Measurements from ENCODE around the gene BIN1. TPM values are rescaled to one million over a fixed set of nuclear protein-coding genes. Genes with fewer than 3 reads are reported as not detected.

Gene BIN1
- total RNA-seq, 1 experiment from 2014 or later = 42.5 TPM

DNA sequence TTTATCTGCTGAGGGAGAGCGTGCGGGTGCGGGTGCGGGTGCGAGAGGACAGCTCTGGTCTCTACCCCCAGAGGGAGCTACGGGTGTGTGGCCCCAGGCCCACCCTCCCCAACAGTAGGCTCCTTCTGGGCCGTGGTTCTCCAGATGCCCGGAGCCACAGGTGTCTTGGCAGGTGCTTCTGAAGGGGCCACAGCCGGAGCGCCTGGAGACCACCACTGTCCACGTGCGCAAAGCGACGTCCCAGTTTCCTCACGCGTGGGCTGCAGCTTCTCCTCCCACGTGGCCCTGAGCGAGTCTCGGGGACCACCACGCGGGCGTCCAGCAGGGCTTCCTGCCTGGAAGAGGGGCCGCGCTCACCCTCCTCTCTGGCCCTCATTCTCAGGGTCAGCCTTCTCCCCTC is 90.6 kb downstream of the BIN1 start:
- DNase-seq (ENCODE audit: low spot score) (no peak), ATAC-seq (no peak)
- Mint-ChIP-seq H3K27ac (no peak overlapping the region), H3K36me3 (no peaks in the 10 kb centered on the region), H3K4me1 (0 out of 2 replicates have a peak, but pooled peaks cover 10% of the 10 kb centered on the region), H3K4me3 (no peak overlapping the region), H3K27me3 (ENCODE audit: low read depth) (peaks cover 3% of the 10 kb centered on the region; the same call in 1 of the 2 replicates), H3K9me3 (no peaks in the 10 kb centered on the region)
- TF ChIP-seq ETV6 (CRISPR knock-in tag; IDR thresholded peaks at IDR 0.05) = no peak
- no peak for TF ChIP-seq NFYB (CRISPR knock-in tag; conservative IDR thresholded peaks at IDR 0.05; ENCODE audit: low read depth)
- no peak for TF ChIP-seq CREM (CRISPR knock-in tag; IDR thresholded peaks at IDR 0.05)
- TF ChIP-seq, protein P1, sequence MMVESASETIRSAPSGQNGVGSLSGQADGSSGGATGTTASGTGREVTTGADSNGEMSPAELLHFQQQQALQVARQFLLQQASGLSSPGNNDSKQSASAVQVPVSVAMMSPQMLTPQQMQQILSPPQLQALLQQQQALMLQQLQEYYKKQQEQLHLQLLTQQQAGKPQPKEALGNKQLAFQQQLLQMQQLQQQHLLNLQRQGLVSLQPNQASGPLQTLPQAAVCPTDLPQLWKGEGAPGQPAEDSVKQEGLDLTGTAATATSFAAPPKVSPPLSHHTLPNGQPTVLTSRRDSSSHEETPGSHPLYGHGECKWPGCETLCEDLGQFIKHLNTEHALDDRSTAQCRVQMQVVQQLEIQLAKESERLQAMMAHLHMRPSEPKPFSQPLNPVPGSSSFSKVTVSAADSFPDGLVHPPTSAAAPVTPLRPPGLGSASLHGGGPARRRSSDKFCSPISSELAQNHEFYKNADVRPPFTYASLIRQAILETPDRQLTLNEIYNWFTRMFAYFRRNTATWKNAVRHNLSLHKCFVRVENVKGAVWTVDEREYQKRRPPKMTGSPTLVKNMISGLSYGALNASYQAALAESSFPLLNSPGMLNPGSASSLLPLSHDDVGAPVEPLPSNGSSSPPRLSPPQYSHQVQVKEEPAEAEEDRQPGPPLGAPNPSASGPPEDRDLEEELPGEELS (CRISPR knock-in tag; IDR thresholded peaks at IDR 0.05) = no peak
- TF ChIP-seq E2F4 (CRISPR knock-in tag; IDR thresholded peaks at IDR 0.05; ENCODE audit: borderline replicate concordance, low read depth) = no peak
- no peak for TF ChIP-seq ATF2 (CRISPR knock-in tag; IDR thresholded peaks at IDR 0.05; ENCODE audit: borderline replicate concordance, low read depth)
- no peak for TF ChIP-seq SMAD3 (CRISPR knock-in tag; IDR thresholded peaks at IDR 0.05; ENCODE audit: borderline replicate concordance)
- TF ChIP-seq, protein P2, sequence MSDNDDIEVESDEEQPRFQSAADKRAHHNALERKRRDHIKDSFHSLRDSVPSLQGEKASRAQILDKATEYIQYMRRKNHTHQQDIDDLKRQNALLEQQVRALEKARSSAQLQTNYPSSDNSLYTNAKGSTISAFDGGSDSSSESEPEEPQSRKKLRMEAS (CRISPR knock-in tag; IDR thresholded peaks at IDR 0.05) = no peak
- TF ChIP-seq, protein P3, sequence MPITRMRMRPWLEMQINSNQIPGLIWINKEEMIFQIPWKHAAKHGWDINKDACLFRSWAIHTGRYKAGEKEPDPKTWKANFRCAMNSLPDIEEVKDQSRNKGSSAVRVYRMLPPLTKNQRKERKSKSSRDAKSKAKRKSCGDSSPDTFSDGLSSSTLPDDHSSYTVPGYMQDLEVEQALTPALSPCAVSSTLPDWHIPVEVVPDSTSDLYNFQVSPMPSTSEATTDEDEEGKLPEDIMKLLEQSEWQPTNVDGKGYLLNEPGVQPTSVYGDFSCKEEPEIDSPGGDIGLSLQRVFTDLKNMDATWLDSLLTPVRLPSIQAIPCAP (CRISPR knock-in tag; IDR thresholded peaks at IDR 0.05) = no peak
- TF ChIP-seq, protein P4, sequence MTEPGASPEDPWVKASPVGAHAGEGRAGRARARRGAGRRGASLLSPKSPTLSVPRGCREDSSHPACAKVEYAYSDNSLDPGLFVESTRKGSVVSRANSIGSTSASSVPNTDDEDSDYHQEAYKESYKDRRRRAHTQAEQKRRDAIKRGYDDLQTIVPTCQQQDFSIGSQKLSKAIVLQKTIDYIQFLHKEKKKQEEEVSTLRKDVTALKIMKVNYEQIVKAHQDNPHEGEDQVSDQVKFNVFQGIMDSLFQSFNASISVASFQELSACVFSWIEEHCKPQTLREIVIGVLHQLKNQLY (CRISPR knock-in tag; IDR thresholded peaks at IDR 0.05) = no peak
- TF ChIP-seq NFATC4 (CRISPR knock-in tag; IDR thresholded peaks at IDR 0.05) = no peak
- TF ChIP-seq ZNF671 (CRISPR knock-in tag; IDR thresholded peaks at IDR 0.05) = no peak
- TF ChIP-seq ELF4 (CRISPR knock-in tag; IDR thresholded peaks at IDR 0.05; ENCODE audit: low read depth) = no peak
- no peak for TF ChIP-seq MXD4 (CRISPR knock-in tag; IDR thresholded peaks at IDR 0.05; ENCODE audit: borderline replicate concordance)
- no peak for TF ChIP-seq ZNF138 (CRISPR knock-in tag; conservative IDR thresholded peaks at IDR 0.05)
- TF ChIP-seq ZNF416 (CRISPR knock-in tag; IDR thresholded peaks at IDR 0.05) = no peak
- TF ChIP-seq NR3C1 (CRISPR knock-in tag; conservative IDR thresholded peaks at IDR 0.05; ENCODE audit: low read depth) = no peak
- TF ChIP-seq, protein P5, sequence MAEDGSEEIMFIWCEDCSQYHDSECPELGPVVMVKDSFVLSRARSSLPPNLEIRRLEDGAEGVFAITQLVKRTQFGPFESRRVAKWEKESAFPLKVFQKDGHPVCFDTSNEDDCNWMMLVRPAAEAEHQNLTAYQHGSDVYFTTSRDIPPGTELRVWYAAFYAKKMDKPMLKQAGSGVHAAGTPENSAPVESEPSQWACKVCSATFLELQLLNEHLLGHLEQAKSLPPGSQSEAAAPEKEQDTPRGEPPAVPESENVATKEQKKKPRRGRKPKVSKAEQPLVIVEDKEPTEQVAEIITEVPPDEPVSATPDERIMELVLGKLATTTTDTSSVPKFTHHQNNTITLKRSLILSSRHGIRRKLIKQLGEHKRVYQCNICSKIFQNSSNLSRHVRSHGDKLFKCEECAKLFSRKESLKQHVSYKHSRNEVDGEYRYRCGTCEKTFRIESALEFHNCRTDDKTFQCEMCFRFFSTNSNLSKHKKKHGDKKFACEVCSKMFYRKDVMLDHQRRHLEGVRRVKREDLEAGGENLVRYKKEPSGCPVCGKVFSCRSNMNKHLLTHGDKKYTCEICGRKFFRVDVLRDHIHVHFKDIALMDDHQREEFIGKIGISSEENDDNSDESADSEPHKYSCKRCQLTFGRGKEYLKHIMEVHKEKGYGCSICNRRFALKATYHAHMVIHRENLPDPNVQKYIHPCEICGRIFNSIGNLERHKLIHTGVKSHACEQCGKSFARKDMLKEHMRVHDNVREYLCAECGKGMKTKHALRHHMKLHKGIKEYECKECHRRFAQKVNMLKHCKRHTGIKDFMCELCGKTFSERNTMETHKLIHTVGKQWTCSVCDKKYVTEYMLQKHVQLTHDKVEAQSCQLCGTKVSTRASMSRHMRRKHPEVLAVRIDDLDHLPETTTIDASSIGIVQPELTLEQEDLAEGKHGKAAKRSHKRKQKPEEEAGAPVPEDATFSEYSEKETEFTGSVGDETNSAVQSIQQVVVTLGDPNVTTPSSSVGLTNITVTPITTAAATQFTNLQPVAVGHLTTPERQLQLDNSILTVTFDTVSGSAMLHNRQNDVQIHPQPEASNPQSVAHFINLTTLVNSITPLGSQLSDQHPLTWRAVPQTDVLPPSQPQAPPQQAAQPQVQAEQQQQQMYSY (CRISPR knock-in tag; IDR thresholded peaks at IDR 0.05) = no peak
- no peak for TF ChIP-seq FOXP1 (CRISPR knock-in tag; IDR thresholded peaks at IDR 0.05; ENCODE audit: borderline replicate concordance)
- no peak for TF ChIP-seq CREB1 (CRISPR knock-in tag; IDR thresholded peaks at IDR 0.05)
- CTCF ChIA-PET = interaction anchor here (0.5 to 1.1 kb wide), 3 partner anchors 11 to 1059 kb away, joined by 3 to 5 read pairs (median 5); no protein-coding TSS in a partner anchor
- POLR2A ChIA-PET = interaction anchor here (0.5 kb wide), 1 partner anchor 273 kb away, joined by 5 read pairs; no protein-coding TSS in a partner anchor
